ENCODE results near the gene FRZB. TPM values are rescaled to one million over a fixed set of nuclear protein-coding genes. Genes with fewer than 3 reads are reported as not detected.

FRZB gene
- total RNA-seq, 2 experiments from 2014 or later, result not detected

DNA sequence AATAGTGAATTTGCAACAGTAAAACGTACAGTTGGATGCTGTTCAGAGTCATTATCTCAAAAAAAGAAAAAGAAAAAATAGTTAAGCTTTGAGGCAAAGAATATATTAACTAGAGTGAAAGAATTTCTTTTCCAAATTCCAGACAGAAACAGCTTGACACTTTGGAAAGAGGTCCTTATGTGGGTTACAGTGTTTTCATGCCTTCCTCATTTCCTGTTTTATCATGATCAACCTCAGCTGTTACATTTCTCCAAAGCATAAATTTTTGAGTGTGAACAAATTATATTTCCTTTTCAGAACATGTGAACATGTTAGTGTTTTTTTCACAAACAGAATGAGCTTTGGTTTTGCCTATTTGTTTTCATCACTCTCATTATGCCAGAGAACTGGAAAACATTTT lies 13.6 kb downstream of the FRZB start:
- POLR2A ChIA-PET, result no interaction called here

DNA sequence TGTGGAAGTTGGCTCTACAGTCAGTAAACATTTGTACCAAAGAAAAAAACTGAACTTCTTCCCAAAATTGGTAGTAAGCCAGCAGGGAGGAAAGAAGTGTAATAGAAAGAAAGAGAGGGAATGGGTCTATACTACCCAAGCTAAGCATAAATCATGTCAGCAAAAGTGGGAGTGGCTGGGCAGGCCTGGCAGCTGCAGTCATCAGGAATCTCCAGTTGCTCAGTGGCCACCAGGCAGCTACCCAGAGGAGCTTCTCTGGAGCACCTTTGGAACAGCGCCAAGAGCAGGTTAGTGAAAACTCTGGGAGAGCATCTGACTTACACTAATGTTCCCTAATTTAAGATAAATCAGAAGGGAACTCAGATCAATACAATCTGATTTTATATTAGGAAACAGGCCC lies 14.3 kb downstream of the FRZB start:
- POLR2A ChIA-PET, result no interaction called here
- CTCF ChIA-PET, result interaction anchor here (0.6 kb wide), 1 partner anchor 153 kb away, joined by 3 read pairs; no protein-coding TSS in a partner anchor

More for the DNA sequence above, 13.6 kb downstream of the FRZB start:
- CTCF ChIA-PET, result no interaction called here

DNA sequence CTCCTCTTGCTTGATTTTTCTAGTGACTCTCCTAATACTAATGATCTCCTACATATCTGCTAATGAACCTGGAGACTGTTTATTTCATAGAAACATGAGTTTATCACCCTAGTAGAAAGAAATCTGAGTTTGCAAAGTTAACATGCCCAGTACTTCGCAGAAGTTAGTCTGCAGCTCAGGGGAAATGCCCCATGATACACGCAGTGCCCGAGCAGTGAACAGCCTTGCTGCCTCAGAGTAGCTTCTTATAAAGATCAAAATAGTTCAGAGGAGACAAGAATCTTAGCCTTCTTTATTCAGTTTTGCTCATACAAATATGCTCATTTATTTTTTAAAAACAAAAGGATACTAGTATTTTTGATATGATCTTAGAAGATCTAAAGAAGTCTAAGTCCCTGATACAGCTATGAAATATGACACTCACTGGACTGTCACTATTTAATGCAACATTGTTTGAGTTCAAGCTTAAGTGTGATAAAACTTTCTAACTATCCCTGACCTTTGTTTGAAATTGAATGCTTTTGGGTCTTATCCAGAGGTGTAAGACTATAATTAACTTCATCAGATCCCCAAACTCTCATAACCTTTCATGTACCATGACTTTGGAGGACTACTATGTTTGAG lies 20.5 kb downstream of the FRZB start:
- ChIA-PET POLR2A (no interaction called here), CTCF (no interaction called here)

DNA sequence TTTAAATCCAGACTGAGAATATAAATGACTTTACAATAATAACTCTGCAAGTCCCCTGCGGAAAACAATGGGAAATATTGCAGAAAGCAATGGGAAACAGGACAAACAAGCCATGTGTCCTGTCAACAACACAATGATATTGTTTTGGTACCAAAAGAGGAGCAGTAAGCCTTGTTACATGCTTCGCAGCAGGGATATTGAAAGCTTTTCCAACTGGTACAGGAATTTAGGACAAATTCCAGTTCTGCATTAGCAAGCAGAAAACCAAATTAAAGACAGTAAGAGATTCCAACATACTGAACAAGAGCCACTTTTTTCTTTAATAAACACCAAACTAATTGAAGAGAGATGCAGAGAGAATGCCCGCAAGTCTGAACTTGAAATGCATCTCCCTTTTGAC lies 30.0 kb downstream of the FRZB start:
- POLR2A ChIA-PET, result no interaction called here
- CTCF ChIA-PET, result no interaction called here

DNA sequence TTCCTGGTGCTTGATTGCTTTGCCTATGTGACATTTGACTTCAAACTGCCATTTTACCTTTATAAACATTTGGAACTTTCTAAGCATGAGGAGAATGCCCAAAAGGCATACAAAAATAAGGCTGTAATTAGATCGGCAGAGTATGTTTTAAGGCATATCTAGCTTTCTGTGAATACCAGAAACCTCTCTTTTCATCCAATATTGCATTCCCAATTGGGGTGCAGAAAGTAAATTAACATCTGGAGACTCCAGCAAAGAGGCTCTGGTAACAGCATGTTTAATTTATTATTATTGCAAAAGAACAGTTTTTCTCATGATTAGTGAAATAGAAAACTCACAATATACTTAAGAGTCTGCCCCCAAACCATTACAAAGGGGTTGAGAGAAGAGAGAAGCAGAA lies 32.1 kb downstream of the FRZB start:
- CTCF ChIA-PET, result no interaction called here
- POLR2A ChIA-PET, result no interaction called here

DNA sequence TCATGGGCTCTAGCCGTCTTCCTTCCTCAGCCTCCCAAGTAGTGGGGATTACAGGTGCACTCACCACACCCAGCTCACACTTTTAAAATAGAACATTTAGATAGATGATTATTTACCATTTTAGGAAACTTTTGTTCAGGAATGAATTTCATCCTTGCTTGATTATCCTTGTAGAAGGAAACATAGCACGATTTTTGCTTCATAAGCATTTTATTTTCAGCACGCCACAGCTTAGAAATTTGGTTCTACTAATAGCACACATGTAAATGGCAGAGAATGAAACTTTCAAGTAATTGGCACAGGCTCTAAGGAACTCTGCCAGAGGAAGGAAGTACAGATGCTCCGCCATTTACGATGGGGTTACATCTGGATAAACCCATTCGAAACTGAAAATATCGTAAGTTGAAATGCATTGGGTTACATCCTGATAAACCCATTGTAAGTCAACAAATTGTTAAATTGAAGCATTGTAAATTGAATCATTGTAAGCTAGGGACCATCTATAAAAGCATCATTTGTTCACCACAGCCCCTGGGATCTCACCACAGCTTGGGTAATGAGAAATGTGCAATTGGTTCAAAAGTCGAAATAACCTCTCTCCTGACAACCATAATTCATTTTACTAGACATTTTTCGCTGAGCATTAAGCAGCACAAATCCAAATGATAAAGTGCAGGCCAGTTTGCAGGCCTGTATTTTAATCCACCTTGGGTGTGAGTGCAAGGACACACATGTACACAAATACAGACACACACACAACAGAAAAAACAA lies 33.2 kb downstream of the FRZB start:
- ChIA-PET CTCF (no interaction called here), POLR2A (no interaction called here)

DNA sequence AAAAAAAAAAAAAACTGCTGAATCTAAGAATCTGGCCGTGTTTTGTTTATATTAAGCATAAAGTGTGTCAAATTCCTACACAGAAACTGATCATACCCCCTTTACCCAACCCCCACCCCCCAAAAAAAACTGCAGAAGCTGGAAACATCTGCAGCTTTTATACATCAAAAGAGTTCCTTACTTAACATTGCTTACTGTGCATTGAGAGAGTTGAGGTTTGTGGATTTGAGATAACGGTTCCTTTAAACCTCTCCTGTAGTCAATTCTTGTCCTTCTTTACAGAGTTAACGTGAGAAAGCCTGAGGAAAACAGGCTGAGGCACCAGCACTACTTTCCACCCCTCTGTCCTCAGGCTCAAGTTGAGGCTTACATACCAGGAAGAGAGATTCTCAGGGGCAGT lies 34.5 kb downstream of the FRZB start:
- POLR2A ChIA-PET, result no interaction called here

DNA sequence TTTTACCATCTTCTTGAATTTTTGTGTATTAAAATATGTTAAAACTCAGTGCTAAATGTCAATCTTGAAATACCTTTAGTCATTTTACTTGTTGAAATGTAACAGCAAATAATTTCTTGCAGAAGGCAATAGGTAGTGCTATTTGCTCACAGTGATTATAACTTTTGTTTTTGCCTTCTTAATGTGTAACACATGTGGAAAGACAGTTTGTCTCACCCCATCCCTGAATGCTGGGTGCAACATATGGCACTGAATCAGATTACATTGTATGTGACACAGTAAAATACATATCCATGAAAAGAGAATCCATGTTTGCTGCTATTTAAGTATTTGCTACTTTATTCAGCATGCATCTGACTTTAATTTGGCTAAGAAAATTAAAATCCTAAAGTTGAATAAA lies 35.3 kb downstream of the FRZB start:
- CTCF ChIA-PET, result no interaction called here
- POLR2A ChIA-PET, result no interaction called here

More for the DNA sequence above, 34.5 kb downstream of the FRZB start:
- CTCF ChIA-PET, result no interaction called here

DNA sequence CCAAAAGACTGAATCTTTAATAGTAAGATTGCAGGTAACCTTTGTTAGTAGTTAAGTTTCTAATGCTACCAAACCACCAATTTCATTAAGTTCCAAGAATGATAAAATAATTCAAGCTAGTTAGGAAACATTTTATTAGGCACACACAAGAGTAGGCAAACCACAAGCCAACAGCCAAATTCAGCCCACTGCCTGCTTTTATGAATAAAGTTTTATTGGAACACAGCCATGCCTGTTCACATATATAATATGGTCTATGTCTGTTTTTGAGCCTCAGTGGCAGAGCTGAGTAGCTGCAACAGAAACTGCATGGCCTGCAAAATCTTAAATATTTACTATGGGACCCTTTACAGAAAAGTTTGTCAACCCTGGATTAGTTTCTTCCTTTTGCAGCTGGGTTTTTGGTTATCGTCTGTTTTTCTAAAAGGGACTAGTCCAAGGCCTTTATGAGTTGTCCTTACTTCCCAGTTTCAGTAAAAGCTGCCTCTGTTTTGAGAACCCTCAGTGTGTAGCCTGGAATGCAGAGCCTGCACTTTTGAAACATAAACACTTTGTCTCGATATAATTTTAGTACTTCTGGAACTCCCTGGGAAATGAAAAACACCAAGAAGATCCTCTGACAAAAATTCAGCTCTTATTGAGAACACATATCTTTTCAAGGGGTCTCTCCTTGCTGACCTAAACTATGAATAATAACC lies 39.1 kb downstream of the FRZB start:
- ChIA-PET CTCF (no interaction called here), POLR2A (no interaction called here)

DNA sequence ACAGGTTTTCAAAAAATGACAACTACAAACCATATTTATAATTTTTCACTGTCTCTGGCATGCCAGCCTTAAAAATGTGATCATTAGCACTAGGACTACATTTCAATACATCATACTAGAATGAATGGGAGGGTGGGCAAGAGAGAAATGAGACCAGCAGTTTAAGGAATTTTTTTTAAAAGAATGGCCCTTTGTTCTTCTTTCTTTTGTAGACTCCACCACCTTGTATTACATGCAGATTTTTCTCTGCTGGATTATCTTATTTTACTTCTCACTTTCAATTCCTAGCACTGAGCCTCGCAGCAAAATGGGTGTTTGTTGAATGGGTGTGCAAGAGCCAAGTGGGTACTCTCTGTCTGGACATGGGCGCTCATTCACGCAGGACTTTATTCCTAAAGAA lies 39.9 kb downstream of the FRZB start:
- CTCF ChIA-PET, result no interaction called here
- POLR2A ChIA-PET, result no interaction called here

DNA sequence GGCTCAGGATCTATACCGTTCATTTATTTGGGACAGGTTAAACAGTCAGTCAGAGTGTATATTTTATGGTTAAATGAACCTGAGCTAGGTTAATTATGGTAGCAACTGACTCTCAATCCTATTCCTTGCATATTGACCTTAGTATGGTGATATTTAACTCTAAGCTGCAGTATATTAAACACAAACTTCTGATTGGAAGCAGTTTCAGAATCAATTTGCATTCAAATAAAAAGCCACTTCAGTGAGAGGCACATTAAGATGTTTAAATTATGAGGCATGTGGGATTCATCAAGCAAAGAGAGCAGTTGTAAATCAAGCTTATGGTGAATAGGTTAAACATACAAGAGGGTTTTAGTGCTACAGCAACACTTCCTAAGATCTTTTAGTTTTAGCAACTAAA lies 40.4 kb downstream of the FRZB start:
- ChIA-PET POLR2A (no interaction called here), CTCF (interaction anchor here (0.7 kb wide), 1 partner anchor 159 kb away, joined by 5 read pairs; no protein-coding TSS in a partner anchor)

DNA sequence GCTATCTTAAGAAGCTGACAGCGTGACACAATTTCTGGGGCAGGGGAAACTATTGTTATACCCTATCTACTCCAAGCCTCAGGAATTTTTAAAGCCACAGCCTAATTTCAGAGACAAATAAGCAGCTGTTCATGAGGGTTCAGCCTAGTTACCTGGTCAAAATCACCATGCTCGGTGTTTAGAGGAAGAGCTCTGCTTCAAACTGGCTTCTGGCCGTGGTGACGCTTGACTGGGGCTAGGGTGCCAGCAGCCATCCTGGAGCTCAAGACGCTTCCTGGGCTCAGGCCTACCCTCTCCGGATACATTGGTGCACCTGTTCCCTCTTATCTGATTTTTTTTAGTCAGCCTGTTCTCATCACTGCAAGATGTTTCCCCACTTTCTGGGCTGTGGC lies 41.7 kb downstream of the FRZB start:
- POLR2A ChIA-PET, result no interaction called here
- CTCF ChIA-PET, result no interaction called here

DNA sequence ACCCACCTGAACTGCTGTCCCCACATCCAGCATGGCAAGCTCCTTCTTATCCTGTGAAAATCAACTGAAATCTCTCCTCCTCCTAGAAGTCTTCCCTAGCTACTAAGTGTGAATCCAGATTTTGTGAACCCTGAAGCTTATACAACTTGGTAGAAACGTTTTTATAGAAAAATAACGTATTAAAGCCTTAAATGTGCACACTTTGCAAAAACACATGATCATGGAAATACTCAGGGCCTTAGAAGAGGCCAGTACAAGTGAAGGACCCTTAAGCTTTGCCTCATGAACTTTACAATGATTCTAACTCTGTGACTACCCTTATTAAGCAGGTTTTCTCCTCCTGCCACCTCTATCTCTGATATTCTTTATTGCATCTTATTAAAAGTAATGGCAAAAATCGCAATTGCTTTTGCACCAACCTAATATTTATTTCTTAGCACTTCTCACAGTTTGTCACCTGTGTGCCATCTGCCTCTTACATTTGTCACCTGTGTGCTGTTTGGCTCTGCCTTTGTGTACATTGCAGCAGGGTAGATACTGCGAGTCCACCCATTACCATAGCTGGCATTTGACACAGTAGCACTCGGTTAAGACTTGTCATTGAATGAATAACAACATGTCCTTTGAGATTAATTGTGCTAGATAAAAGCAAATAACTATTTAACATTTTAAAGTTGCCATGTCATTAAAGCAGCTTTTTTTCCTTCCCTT lies 42.2 kb downstream of the FRZB start:
- ChIA-PET POLR2A (no interaction called here), CTCF (no interaction called here)

DNA sequence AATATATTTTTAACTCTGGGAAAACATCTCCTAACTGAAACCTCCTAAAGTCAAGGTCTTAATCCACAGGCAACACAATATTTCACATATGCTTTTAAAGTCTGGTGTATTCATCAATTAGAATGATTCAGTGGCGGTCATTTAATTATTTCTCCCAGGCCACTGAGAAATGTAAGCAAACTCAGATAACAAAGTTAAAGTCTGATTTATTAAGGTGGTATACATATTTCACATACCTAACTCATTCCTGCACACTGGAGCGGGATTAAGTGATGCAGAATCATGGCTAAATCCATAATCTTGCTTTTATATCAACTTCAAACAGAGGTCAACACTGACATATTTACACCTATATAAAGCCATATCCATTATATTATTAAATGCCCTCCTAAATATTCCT lies 43.7 kb downstream of the FRZB start:
- POLR2A ChIA-PET, result no interaction called here
- CTCF ChIA-PET, result no interaction called here

DNA sequence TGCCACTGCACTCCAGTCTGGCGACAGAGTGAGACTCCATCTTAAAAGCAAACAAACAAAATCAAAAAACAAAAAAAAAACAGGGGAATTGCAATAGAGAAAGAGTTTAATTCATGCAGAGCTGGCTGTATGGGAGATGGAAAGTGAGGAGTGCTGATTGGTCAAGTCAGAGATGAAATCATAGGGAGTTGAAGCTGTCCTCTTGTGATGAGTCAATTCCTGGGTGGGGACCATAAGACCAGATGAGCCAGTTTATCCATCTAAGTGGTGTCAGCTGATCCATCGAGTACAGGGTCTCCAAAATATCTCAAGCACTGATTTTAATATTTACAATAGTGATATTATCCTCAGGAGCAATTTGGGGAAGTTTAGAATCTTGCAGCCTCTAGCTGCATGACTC lies 45.3 kb downstream of the FRZB start:
- ChIA-PET POLR2A (no interaction called here), CTCF (no interaction called here)

DNA sequence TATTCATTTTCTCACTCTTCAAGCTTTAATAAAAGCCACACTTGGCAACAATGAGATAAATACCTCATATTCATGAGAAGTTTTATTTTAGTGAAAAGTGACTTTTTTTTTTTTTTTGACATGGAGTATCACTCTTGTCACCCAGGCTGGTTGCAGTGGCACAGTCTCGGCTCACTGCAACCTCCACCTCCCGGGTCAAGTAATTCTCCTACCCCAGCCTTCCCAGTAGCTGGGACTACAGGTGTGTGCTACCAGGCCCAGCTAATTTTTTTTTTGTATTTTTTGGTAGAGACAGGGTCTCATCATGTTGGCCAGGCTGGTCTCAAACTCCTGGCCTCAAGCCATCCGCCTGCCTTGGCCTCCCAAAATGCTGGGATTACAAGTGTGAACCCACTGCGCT lies 47.0 kb downstream of the FRZB start:
- CTCF ChIA-PET, result no interaction called here
- POLR2A ChIA-PET, result no interaction called here

DNA sequence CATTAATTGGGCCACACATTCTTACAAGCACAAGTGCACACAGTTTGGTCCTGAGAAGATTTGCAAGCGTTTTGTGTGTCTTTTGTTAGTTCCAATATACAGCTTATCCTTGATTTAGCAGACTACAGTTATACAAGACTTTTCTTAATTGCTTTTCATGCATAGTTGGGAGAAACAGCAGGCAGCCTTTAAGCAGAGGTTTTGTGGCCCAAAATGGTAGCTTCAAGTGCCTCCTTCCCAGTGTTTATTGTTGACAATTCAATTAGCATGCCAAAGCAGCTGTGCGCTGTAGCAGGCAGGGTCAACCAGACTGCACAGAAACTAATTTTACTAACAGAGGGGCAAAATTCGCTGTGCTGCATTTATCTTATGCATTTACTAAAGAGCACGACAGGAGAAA lies 47.5 kb downstream of the FRZB start:
- ChIA-PET CTCF (no interaction called here), POLR2A (no interaction called here)

DNA sequence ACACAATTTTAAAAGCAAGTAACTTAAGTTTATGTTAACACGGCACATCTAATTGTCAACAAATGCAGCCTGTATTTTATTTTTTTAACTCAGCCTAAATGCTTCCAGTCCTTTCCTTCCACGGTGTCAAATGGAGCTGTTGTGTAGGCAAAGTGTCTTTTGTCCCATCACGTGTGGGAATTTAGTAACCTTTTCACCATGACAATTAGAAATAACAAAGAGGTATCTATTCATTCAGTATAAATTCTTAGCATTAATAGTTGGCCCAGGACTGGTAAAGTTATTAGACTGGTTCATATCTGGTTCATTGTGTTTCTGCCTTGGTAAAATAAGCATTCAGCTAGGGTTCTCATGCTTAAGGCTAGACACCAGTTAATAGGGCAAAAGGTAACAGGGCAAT lies 47.9 kb downstream of the FRZB start:
- POLR2A ChIA-PET, result no interaction called here
- CTCF ChIA-PET, result no interaction called here

DNA sequence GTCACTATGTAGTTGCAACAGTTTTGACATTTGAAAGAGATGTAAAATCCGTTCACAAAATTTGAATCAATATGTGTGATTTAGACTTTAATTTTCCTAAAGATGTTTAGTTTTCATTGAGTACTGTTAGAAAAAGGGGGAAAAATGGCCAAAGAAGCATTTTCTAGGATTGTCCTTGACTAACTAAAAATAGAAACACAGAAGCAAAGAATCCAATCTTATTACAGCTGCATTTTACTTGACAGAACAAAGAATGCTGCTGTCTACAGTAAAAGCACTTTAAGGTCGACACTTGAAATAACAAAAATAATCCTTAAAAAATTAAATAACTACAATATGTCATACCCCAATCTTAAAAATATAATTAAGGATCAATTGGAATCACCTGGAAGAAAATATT lies 48.9 kb downstream of the FRZB start:
- ChIA-PET POLR2A (no interaction called here), CTCF (no interaction called here)

DNA sequence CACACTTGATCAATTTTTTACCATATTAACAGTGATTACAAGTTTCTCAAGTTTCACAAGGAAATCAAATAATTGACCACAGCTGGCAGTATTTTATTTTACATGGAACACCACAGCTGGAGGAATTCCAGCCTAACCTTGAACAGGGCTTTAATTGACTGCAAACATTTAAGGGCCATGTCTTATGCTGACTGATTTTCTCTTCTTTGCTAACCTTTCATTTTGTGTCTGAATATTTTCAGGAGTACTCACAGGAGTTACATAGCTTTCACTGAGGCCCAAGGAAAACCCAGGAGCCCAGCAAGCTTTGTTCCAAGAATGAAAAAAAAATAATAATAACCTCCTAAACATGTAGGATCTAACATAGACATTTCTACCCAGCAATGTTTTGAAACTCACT lies 49.6 kb downstream of the FRZB start:
- ChIA-PET CTCF (no interaction called here), POLR2A (no interaction called here)

DNA sequence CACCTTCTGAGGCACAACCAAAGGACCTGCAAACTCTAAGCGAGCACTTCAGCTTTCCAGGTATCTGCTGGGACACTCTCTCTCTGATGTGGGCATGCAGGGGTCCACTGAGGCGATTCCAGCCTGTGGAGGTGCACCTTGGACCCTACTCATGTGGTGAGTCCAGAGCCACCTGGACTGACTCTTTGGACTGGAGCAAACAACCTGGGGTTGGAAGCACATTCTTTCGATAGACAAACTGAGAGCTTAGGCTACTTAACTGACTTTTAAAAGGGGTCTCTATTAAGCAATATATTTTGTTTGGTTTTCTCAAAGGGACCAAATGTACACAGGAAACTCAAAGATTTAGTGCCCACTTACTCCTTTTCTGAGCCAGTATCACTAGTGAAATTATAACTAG lies 51.6 kb downstream of the FRZB start:
- ChIA-PET POLR2A (no interaction called here), CTCF (no interaction called here)

Data from activated CD8-positive, alpha-beta memory T cell treated with anti-CD3 and anti-CD28 coated beads for 36 hours (primary cell).